Left ventricle myocardium inferior (tissue), 1 donor: ENCODE results near the gene GJA5. TPM values are rescaled to one million over a fixed set of nuclear protein-coding genes. Genes with fewer than 3 reads are reported as not detected.

Experiments used
- DNase-seq: peaks from one replicate; pipeline ENCODE4 v3.0.0-alpha.2; 2020
- H3K27ac ChIP-seq: fragments of 200-600 bp; replicated peaks from 2 replicates; pipeline ENCODE4 v1.8.0; 2021
- H3K27me3 ChIP-seq: fragments of 200-600 bp; 2 replicates; pipeline ENCODE4 v1.8.0; 2021; ENCODE audit warnings: low read depth
- H3K36me3 ChIP-seq: fragments of 200-600 bp; 2 replicates; pipeline ENCODE4 v1.8.0; 2021
- H3K4me1 ChIP-seq: fragments of 200-600 bp; 2 replicates; pipeline ENCODE4 v1.8.0; 2021
- H3K4me3 ChIP-seq: fragments of 200-600 bp; 2 replicates; pipeline ENCODE4 v1.8.0; 2021; ENCODE audit warnings: mild to moderate bottlenecking, moderate library complexity
- H3K9me3 ChIP-seq: fragments of 200-600 bp; replicated peaks from 2 replicates; pipeline ENCODE4 v1.8.0; 2021
- intact Hi-C: fragments of 100-400 bp; cut with micrococcal nuclease; formaldehyde crosslinking; loops from one replicate; pipeline ENCODE4 v1.11.0; 2022
- total RNA-seq: library from RNA; stranded (reverse); fragmentation: NEBNext Ultra II Directional; extraction: Animal tissue kit (Norgen Biotek cat#: 25700); gene quantifications from one replicate; pipeline ENCODE4 v1.2.1, GENCODE V29; 2021
- TF ChIP-seq, protein P1 (sequence below): fragments of 200-600 bp; IDR thresholded peaks from 2 replicates; pipeline ENCODE4 v1.8.0; 2021; ENCODE audit warnings: antibody characterized with exemption, mild to moderate bottlenecking, borderline replicate concordance
- donor health status: DM: no; HTN: yes; CAD: no; lungs with severe emphysema.

Gene GJA5
- total RNA-seq, 1 donor from 2014 or later: 69.8 TPM

- Histone ChIP-seq H3K27ac (no peak overlapping the region), H3K9me3 (no peaks in the 10 kb centered on the region), H3K4me3 (no peak overlapping the region), H3K27me3 (peaks cover 14% of the 10 kb centered on the region), H3K4me1 (no peaks in the 10 kb centered on the region), H3K36me3 (no peaks in the 10 kb centered on the region)
- intact Hi-C loops: no loop called here
- no peak for DNase-seq
- TF ChIP-seq, protein P1, sequence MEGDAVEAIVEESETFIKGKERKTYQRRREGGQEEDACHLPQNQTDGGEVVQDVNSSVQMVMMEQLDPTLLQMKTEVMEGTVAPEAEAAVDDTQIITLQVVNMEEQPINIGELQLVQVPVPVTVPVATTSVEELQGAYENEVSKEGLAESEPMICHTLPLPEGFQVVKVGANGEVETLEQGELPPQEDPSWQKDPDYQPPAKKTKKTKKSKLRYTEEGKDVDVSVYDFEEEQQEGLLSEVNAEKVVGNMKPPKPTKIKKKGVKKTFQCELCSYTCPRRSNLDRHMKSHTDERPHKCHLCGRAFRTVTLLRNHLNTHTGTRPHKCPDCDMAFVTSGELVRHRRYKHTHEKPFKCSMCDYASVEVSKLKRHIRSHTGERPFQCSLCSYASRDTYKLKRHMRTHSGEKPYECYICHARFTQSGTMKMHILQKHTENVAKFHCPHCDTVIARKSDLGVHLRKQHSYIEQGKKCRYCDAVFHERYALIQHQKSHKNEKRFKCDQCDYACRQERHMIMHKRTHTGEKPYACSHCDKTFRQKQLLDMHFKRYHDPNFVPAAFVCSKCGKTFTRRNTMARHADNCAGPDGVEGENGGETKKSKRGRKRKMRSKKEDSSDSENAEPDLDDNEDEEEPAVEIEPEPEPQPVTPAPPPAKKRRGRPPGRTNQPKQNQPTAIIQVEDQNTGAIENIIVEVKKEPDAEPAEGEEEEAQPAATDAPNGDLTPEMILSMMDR: no peak
Observed at GRCh38 chr1:147712605-147713004, 47.8 kb downstream of the GJA5 start.

Other genes with a start within 250 kb of the GJA5 start
- 12.0 TPM for gene BCL9, start 219.1 kb downstream of the GJA5 start, total RNA-seq
- 10.9 TPM for gene ACP6, start 90.1 kb downstream of the GJA5 start, total RNA-seq
- not detected for gene GJA8, start 142.2 kb upstream of the GJA5 start, total RNA-seq
- 6.2 TPM for gene GPR89B, start 167.8 kb upstream of the GJA5 start, total RNA-seq